ENCODE data around the gene ADPRHL1.

Gene ADPRHL1

GRCh38 chr13:113452942-113453901, at the start of gene ADPRHL1:
TSS of gene ADPRHL1 (minus strand) at chr13:113453488. CDS start at chr13:113453437, 51 bp downstream.
- peak; percentile 42 for DNase-seq (ENCODE audit: low spot score)

- no peak for DNase-seq (ENCODE audit: low spot score)
Observed at GRCh38 chr13:113502686-113503085, 49.4 kb upstream of the ADPRHL1 start.

- DNase-seq (ENCODE audit: low spot score), result no peak
Observed at GRCh38 chr13:113500530-113501265, 47.4 kb upstream of the ADPRHL1 start.

GRCh38 chr13:113499936-113500335, 46.6 kb upstream of the ADPRHL1 start:
- no peak for DNase-seq (ENCODE audit: low spot score)

- no peak for DNase-seq (ENCODE audit: low spot score)
Observed at GRCh38 chr13:113498905-113499304, 45.6 kb upstream of the ADPRHL1 start.

GRCh38 chr13:113497217-113497616, 43.9 kb upstream of the ADPRHL1 start:
- DNase-seq (ENCODE audit: low spot score), result no peak

- DNase-seq (ENCODE audit: low spot score), result no peak
Observed at GRCh38 chr13:113495494-113496210, 42.4 kb upstream of the ADPRHL1 start.

GRCh38 chr13:113493315-113493951, 40.1 kb upstream of the ADPRHL1 start:
- no peak for DNase-seq (ENCODE audit: low spot score)

GRCh38 chr13:113491982-113492381, 38.7 kb upstream of the ADPRHL1 start:
- DNase-seq (ENCODE audit: low spot score), result no peak

- peak; percentile 64 for DNase-seq (ENCODE audit: low spot score)
Observed at GRCh38 chr13:113491418-113491883, 38.2 kb upstream of the ADPRHL1 start.

- DNase-seq (ENCODE audit: low spot score), result peak; percentile 94
Observed at GRCh38 chr13:113490496-113491417, 37.5 kb upstream of the ADPRHL1 start, which contains the start of gene DCUN1D2. TSS of gene DCUN1D2 (minus strand) at chr13:113490711. CDS start at chr13:113490669, 42 bp downstream.

- no peak for DNase-seq (ENCODE audit: low spot score)
Observed at GRCh38 chr13:113489549-113490495, 36.5 kb upstream of the ADPRHL1 start.

GRCh38 chr13:113489171-113489548, 35.9 kb upstream of the ADPRHL1 start:
- peak; percentile 63 for DNase-seq (ENCODE audit: low spot score)

GRCh38 chr13:113488283-113488682, 35.0 kb upstream of the ADPRHL1 start:
- DNase-seq (ENCODE audit: low spot score), result no peak

- no peak for DNase-seq (ENCODE audit: low spot score)
Observed at GRCh38 chr13:113486698-113487097, 33.4 kb upstream of the ADPRHL1 start.

- DNase-seq (ENCODE audit: low spot score), result no peak
Observed at GRCh38 chr13:113485545-113485944, 32.3 kb upstream of the ADPRHL1 start.

GRCh38 chr13:113483504-113484293, 30.4 kb upstream of the ADPRHL1 start:
- no peak for DNase-seq (ENCODE audit: low spot score)

- no peak for DNase-seq (ENCODE audit: low spot score)
Observed at GRCh38 chr13:113483081-113483480, 29.8 kb upstream of the ADPRHL1 start.

All from ecto neural progenitor cell (in vitro differentiated cells).